Stimulated activated CD4-positive, alpha-beta T cell treated with anti-CD3 and anti-CD28 coated beads, Interleukin-1b, Interleukin-23, amount 100 ng/mL, for 48 hours (primary cell): ENCODE measurements around the gene TREM1.

Experiments
- DNase-seq: peaks from one replicate; pipeline ENCODE4 v3.0.0-alpha.2; 2020

Gene TREM1

DNA sequence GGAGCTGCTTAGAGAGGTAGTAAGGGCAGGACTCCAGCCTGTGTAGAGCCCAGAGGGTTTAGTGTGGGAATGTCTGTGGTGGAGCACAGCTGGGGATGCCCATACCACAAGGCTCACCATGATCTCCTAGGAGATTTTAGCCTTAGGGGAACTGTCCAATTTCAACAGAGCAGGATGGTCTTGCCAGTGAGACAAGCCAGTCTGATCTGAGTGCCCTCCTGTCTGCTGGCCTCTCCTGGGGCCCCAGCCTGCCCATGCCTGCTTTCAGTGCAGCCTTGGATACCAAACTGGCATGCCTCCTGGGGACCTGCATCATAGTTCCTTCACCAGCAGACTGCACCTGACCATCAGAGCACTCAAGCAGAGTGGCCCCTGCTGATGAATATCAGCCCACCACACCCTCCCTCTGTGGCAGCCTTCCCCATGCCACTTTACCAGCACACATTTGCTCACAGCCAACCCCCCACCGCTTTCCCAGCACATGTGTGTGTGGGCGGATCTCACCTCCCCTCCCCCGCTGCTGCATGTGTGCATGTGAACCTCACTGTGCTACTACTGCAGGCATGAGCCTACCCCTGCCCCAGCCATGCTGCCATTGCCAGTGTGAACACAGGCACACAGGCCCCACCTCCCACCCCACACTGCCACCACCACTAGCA, 7.9 kb upstream of the TREM1 start:
- DNase-seq = peak; percentile 41

DNA sequence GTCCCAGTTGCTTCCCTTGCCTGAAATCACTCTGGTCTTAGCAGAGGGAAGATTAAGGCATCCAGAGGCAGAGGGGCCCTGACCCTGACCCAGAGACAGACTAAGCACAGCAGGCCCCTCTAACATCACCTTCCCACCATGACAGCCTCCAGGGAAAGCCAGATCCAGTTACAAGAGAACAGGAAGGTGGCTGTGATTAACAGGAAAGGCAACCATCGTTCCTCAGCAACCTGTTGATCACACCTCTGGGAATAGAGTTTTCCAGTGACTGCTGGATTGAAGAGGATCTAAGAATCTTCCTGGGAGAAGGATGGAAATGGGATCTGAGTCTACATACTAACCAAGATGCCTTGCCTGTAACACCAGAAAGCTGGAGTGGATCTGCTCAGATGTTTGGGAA, 5.2 kb upstream of the TREM1 start:
- DNase-seq = no peak

DNA sequence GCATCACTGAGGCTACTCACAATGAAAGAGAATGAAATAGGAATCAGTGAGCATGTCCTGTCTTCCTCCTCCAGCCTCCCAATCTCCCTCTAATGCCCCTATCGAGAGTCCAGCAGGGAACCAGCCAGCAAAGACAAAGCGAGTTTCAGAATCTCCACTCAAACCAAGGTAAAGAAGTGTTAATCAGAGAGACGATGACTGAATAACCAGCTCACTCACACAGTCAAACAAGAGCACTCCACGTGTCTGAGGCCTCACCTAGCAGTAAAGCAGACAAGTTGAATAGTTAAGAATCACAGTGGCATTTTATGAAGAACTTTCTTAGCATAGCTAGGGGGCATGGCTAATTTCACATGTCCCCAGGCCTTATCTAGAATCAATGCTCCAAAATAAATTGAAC, 3.3 kb upstream of the TREM1 start:
- no peak for DNase-seq

DNA sequence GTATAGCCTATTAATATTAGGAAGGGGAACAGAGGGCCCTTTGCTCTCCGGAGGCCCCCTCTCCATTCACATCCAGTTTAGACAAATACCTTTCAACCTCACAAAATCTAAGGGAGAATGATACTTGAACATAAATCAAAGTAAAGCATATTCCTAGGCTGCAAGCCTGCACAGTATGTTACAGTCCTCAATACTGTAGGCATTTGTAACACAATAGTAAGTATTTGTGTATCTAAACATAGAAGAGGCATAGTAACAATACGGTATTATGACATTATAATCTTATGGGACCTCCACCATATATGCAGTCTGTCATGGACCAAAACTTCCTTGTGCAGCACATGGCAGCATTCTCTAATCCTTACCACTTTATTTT, 2.3 kb upstream of the TREM1 start:
- DNase-seq = no peak

DNA sequence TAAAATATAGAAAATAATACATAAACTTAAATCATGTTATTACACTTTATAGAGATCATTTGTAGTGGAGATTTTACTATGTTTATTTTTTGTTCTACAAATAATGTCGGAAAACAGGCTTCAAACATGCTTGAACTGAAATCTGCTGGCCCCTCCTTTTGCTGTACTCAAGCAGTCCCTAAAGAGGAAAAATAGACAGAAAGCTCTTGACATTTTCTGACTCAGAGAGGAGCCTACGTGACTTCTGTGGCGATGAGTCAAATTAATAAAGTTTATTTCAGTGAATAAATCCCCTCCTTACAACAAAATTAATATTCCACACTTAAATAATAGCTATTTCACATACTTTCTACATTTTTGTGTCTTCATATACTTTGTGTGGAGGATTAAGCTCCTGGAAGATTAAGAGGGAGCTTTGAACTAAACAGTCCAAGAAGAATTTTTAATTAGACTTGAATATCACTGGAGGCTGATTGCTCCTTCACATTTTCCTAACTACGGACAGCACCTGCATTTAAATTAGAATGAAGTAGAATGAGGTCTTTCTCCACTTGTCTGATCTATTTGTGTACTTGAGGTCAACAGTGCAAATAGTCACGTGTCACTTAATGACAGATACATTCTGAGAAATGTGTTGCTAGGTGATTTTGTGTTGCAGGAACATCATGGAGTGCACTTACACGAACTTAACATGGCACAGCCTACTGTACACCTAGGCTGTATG, 1.7 kb upstream of the TREM1 start:
- DNase-seq = no peak

DNA sequence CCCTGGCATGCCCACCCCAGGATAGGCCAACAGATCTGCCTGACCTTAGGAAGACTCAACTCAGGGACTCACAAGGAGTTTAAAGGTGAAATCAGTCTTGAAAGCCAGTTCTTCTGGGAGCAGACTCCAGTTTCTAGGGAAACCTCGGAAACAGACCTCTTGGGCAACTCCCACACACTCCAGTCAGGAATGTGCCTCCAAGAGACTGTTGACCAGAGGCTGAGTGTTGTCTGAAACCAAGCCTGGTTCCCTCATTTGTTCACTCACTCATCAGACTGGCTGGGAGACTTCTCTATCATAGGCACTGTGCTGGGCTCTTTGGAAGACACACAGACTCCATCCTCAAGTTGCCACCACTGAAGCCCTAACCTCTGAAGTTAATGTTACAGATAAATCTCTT, 1.8 kb downstream of the TREM1 start:
- DNase-seq = no peak

DNA sequence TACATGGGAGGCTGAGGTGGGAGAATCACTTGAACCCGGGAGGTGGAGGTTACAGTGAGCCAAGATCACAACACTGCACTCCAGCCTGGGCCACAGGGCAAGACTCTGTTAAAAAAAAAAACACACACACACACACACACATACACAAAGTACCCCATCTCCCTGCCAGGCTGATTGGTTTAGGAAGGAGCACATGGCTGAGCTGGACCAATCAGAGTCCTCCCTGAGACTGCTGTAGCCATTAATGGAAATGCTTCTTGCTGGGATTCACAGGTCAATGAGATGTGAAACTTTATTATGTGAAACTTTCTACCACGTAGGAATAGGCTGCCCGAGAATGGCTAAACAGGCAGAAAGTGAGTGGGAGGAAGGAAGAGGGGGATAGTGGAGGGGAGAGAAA, 2.9 kb downstream of the TREM1 start:
- DNase-seq = no peak

DNA sequence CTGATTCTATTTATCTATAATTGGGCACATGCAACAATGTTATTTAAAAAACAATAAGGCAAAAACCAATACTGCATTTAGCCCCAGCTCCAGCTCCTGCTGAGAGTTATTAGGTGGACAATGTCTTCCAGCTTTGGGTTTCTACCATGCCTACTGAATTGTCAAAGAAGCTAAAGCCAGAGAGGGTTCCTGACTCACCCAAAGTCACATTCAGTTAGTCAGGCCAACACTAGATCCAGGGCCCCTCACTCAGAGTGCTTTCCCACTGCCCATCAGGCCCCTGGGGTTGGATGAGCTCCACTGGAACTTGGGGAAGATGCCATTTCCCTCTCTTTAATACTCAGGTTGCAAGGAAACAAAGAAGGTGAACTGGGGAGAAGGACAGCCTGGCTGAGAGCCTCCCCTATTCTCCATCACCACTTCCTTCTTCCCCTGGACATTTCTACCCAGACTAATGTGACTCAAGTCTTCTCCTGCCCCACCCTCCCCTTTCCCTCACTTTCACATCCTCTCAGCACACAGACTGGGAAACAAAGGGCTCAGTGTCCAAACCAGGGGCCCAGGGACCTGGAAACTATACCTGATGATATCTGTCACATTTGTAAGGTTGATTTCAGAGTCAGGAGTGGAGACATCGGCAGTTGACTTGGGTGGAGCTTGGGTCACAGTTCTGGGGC, 6.0 kb downstream of the TREM1 start:
- no peak for DNase-seq

DNA sequence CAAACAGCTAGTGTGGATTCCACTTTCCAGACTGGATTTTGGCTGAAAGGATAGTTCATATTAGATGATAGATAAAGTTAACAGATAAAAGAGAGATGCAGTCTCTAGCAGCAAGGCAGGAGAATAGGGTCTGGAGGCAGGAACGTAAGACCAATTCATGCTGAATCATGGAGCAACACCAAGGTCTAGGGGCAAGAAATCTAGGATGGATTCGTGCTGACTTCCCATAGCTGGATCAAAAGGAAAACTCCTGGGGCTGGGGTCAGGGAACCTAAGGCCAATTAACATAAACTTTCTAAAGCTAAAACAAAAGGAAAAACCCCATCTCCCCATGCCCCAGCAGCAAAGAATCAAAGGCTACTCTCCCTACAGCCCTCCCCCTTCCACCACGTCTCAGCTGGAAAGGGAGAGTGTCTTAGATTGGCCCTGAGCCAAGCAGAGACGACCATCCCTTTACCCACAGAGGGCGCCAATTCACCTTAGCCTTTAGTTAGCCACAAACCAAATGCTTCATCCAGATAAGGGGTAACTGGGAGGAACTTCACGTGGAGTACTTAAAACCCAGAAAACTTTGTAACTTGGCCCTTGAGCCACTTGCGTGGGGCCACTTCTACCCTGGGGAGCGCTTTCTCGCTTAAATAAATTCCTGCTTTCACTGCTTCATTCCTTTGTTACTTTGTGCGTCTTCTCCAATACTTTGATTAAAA, 7.6 kb downstream of the TREM1 start:
- peak; percentile 76 for DNase-seq

DNA sequence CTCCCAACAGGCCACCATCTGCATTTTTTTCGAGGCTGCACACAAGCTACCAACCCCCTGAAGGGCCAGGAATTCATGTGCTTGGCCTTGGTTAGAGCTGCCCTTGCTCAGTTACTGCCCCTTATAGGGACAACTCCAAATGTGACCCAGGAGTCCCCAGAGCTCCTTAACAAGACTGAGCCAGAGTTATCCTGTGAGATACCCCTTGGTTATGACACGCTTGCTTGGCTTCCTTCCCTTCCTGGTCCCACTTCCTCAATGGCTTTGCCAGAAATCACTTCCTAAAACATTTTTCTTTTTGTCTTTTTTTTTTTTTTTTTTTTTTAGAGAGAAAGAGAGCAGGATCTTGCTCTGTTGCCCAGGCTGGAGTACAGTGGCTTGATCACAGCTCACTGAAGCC, 8.9 kb downstream of the TREM1 start:
- DNase-seq = no peak

DNA sequence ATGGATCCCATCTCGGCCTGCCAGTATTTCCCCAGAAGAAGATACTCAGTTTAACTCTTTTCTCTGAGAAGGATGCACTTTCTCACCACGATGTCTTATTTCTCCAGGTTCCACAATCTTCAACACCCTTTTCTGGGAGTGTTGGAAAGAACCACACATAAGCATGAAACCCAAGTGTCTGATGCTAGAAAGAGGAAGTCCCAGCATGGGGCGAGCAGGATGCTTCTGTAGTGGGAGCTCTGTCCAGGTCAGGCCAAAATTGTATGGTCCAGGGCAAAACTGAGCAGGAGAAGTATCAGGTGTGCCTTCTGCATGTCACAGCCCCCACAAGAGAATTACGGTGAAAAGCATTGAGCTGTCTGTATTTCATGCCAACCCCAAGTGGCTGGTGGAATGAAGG, 11.0 kb downstream of the TREM1 start:
- no peak for DNase-seq

DNA sequence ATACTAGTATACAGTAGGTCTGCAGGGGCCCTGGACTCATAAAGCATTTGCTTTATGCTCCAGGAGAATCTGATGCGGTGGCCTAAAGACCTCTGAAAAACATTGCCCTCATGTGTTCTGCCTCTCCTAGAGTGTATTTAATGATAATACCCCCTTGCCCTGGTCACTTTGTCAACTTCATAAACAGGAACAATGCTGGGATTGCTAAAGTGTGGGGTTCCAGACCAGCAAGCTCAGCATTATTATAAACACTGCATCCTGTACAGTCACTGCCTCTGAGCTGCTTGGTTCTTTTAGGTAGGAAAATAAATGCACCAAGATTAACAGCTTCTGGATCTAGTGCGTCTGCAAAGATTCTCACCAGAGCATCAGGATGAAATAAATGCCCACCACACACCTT, 12.2 kb downstream of the TREM1 start:
- no peak for DNase-seq

DNA sequence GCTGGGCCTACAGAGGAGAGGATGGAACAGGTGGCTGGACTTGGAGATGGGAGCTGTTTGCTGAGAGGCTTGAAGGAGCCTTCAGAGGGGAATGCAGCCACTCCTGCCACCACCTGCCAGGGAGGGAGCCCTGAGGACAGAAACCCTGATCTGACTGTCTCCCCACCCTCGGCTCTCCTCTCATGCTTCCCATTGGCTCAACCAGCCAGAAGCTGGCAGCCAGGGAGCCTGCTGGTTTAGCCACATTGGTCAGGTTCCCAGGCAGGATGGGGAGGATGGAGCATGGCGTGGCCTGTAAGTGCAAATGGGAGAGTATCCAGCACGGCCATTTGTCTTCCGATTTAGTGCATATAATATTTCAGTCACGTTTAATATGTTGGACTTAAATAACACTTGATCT, 12.8 kb downstream of the TREM1 start:
- no peak for DNase-seq

DNA sequence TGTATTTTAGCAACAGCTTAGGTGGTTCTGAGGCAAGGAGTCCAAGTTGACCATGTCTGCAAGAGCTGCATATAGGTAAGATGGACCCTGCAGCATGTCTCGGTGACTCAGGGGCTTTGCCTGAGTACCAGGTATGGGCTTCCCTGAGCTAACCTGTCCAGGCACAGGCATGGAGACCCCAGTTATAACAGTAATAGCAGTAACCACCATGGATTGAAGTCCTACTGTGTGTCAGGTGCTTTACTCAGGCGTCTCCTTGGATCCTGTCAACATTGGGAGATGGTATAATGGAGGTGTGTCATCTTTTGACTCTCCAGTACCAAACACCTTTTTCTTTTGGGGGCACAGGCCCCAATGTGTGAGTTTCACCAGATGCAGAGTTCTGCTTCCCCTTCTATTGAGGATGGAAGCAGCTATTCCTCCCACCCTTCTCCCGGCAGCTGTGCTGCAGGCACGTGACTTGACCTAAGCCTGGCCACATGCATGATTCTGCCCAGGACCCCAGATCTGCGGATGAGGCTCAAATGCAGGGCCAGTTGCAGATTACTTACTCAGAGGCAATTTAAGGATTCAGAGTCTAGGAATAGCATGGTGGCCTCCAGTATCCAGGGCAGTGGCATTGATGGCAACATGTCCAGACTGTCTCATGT, 13.8 kb downstream of the TREM1 start:
- DNase-seq = no peak

DNA sequence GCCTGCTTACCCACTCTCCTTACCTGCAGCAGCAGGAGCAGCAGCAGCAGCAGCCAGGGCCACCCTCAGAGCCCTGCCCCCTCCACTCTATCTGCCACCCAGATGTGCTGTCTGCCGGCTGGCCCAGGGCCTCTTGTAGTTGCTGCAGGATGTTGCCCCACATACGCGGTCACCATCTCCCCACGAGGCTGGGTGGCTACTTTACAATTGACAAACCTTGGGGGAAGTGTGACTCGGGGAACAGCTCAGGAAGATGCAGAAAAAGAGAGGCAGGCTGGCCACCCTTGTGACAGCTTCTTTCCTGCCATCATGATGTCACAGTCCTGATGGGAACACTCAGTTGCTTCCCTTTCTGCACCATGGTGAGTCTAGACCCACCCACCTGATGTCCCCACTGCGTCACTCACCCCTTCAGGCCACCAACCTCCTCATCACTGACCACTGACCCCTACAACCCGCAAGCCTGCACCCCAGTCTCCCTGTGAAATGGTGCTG, 14.5 kb downstream of the TREM1 start:
- DNase-seq = no peak

DNA sequence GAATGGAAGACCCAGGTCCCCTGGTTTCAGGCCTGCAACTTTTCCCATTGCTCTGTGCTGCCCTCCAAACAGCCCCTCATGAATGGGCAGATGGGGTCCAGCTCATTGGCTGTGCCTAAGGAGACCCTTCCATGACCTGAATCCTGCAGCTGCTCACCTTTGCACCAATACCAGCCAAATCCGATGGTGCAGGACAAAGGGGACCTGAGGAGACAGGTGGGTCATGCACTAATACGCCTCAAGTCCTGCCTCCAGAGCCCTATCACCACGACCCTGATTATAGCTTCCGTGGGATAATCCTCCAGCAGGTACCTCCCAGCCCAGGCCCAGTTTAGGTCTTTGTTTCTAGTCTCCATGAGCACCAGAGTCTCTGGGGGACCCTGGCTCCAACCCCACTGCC, 16.8 kb downstream of the TREM1 start:
- DNase-seq = no peak

DNA sequence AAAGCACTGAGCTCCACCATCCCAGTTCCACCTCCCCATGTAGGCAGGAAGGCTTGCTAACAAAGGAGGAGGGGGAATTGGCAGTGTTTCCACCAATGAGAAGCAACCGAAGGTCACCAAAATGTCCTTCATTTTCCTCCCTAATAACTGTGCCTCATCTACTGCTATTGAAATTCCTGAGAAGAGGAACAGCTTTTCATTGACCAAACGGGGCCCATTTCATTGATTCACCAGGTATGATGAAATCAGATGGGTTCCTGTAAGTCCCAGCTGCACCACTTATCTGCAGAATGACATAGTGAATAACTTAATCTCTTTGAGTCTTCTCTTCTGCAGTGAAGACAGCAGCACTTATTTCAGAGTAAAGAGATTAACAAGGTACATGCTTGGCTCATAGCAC, 17.3 kb downstream of the TREM1 start:
- no peak for DNase-seq

DNA sequence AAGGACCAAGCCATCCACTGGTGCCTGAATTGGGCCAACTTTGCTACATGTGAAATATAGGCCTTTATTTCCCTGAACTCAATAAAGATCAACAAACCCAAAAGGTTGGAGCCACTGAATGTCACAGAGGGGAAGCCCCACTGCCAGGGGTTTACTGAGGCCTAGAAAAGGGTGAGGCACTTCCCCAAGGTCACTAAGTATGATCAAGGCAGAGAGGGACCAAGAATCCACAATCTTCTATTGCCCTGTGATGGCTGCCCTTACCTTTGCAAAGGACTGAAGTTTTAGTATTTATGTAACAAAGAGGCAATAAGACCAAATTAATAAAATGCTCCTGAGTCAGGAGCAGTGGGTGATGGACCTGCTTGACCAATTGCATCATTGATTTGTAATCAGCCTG, 18.0 kb downstream of the TREM1 start:
- DNase-seq = no peak

DNA sequence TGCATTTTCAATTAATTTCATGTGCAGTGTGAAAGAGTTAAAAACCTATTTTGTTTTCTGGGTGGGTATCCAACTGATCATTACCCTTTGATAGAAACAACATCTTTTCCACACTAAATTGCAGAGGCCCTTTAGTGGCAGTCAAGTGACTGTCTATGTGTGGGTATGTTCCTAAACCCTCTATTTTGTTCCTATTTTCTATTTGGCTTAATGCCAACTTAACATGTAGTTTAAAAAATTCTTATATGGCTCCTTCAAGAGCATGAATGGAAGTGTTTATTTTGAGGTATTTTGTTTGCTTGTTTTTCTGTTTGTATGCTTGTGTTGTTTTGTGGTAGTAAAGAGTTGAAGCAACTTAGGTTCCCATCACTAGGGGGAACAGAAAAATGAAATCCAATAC, 19.9 kb downstream of the TREM1 start:
- no peak for DNase-seq

DNA sequence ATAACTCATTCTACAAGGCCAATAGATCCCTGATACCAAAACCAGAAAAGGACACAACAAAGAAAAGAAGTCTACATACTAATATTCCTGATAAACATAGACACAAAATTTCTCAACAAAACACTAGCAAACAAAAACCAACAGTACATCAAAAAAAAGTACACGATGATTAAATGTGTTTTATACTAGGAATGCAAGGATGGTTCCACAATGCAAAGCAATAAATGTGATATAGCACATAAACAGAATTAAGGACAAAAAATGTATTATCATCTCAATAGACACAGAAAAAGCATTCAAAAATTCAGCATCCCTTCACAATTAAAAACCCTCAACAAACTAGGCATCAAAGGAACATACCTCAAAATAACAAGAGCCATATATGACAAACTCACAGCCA, 23.2 kb downstream of the TREM1 start:
- DNase-seq = no peak

DNA sequence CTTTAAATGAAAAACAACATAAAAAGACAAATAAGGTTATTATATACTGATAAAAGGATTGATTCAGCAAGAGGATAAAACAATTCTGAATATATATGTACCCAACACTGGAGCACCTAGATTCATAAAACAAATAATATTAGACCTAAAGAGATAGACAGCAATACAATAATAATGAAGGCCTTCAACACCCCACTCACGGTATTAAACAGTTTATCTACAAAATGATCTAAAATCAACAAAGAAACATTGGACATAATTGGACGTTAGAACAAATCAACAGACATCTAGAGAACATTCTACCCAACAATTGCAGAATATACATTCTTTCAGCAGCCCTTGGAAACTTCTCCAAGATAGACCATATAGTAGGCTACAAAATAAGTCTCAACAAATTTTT, 24.1 kb downstream of the TREM1 start:
- DNase-seq = no peak

DNA sequence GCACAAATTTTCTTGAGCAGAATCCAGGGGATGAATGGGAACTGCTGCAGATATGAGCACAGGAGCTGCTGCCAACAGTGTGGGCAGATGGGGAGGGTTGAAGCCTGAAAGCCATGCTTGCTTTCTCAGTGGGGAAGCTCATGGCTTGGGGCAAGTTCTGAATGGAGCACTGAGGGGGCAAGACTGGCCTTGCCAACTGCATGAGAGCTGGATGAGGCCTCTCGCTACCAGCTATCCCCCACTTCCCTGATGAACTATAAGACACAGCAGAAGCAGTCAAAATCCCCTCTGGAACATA, 28.3 kb downstream of the TREM1 start:
- no peak for DNase-seq
